GM15510 (cell line): ENCODE measurements around the gene KCNQ1.

ENCODE experiments used
- POLR2A ChIP-seq: IDR thresholded peaks from 3 replicates; pipeline ENCODE4 v1.6.1; 2011; ENCODE audit warnings: borderline replicate concordance; ENCODE audit not compliant: insufficient read length; ENCODE audit errors: extremely low read depth

The KCNQ1 gene

DNA sequence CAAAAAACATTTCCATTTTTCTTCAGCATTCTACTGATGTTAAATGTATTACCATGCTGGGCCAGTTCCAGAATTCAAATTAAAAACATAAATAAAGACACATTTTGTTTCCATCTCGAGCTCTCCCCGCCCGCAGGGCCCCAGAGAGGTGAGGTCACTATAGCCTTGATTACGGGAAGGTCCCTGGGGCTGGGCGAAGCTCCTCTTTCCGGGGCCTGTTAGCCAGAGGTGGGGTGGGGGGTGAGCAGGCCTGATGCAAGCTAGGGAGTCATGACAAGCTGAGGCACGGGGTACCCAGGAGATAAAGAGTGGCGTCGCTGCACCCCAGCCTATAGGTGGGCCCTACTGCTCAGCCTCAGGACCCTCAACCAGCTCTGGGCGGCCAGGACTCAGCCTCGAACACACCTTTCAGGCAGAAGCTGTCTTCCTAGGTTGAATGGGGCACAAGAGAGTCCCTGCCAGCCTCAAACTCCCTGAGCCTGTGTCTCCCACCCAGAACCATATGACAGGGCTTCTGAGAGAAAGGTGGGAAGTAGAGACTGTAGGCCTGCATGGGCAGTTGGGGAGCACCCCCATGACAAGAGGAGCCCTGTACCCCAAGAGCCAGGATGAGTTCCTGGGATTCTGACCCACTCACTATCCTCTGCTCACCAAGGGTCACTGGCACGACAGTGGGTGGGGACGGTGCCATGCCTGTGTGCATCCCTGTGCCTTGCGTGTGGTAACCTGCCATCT lies 220.2 kb downstream of the KCNQ1 start:
- no peak for TF ChIP-seq POLR2A

DNA sequence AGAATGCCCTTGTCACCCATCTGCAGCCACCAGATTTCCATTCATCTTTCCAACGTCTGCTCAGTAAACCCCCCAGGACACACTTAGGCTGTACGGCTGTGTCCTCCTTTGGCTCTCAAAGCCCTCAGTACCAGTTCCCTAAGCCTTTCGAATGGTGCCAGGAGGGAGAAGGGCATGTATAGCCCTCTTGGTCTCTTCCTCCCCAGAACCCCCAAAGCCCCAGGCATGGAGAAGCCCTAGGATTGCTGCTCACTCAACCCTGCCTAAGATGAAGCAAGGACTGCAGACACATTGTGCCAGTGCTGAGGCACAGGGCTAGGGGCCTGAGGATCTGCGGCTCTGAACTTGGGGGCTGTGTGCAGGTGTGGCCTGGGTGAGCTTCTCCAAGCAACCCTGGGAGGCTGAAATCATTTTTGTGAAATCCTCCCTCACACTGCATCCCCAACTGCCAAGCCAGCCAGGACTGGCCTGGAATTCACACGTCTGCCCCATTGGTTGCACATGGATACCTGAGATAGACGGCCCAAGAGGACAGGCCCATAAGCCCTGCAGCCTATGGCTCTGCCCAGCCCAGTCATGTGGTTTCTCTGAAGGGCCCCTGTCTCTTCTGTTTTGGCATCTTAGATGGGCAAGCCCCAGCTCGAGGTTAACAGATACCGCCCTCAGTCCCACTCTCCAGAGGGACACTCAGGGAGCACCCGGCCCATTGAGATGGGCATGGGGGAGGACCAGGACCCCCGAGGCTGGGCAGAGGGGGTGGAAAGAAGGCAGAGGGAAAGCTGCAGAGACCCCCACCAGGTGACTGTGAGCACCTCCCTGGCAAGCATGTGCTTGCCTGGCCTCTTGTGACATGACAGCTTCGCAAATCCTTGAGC lies 221.0 kb downstream of the KCNQ1 start:
- TF ChIP-seq POLR2A: no peak

DNA sequence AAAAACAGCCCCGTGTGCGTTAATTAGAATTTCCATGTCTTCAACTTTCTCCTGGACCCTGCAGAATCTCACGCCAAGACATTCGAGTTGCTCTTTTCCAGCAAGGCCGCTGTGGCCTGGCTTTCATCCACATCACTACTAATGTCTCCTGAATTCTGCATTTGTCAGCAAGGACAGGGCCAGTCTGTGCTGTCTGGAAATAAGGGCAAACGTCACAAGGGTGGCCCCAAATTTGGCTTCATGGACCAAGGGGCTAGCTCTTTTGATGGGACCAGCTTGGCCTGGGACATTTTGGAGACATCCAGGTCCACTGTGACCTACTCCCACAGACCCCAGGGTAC lies 221.6 kb downstream of the KCNQ1 start:
- TF ChIP-seq POLR2A: no peak

DNA sequence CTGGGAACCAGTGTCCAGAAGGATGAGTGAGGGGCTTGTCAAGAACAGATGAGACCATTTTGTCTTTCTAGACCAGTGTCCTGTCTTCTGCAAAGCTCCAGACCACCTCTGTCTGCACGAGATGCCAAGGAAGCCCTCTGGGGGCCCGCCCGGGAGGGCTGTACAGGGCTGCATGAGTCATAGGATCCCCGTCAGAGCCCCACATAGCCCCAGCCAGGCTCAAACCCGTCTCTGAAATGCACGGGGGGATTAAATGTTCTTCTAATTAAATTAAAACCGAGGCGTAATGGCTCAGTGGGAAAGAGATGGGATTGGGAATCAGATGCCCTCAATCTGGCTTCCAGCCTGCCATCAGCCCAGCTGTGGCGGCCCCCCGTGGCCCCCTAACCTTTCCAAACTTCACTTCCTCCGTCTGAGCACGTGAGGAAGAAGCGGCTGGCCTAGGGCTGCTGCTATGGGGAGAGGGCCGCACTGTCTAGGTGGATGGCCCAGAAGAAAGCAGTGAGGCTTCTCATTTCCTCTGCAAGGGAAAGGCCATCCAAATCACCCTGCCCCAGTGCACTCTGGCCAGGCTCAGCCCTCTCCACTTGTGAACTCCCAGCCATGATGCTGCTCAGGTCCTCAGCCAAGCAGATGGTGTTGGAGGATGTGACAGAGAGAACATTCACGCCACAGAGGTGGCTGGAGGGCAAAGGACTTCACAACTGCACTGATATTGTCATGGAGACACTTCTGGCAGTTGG lies 222.2 kb downstream of the KCNQ1 start:
- no peak for TF ChIP-seq POLR2A

DNA sequence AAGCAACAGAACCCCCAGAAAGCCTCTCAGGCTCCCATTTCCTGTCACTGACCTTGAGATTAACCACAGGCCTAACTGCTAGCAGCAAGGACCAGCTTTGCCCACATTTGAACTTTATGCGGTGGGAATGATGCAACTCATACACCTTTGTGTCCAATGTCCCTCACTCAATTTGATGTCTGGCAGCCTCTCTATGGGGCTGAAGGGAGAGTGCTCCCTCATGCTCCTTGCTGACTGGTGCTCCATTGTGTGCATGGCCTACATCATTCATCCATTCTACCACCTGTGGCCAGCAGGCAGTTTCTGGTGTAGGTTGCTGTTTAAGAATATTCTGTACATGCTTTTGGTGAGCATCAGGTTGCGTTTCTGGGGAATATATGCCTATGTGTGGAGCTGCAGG lies 223.1 kb downstream of the KCNQ1 start:
- no peak for TF ChIP-seq POLR2A

DNA sequence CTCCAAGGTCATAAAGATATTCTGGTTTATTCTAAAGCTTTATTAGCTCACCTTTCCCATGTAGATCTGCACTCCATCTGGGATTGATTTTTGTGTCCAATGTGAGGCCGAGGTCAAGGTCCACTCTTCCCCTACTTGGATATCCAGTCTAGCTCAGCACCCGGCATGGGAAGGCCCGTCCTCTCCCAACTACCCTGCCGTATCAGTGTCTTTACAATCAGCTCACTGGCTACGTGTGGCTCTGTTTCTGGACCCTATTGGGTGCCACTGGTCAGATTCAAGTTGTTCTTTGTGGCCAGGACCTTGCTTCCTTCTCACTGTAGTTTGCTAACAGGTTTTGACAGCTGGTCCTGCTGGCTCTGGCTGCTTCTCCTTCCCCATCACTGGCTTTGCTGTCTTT lies 224.1 kb downstream of the KCNQ1 start:
- no peak for TF ChIP-seq POLR2A

DNA sequence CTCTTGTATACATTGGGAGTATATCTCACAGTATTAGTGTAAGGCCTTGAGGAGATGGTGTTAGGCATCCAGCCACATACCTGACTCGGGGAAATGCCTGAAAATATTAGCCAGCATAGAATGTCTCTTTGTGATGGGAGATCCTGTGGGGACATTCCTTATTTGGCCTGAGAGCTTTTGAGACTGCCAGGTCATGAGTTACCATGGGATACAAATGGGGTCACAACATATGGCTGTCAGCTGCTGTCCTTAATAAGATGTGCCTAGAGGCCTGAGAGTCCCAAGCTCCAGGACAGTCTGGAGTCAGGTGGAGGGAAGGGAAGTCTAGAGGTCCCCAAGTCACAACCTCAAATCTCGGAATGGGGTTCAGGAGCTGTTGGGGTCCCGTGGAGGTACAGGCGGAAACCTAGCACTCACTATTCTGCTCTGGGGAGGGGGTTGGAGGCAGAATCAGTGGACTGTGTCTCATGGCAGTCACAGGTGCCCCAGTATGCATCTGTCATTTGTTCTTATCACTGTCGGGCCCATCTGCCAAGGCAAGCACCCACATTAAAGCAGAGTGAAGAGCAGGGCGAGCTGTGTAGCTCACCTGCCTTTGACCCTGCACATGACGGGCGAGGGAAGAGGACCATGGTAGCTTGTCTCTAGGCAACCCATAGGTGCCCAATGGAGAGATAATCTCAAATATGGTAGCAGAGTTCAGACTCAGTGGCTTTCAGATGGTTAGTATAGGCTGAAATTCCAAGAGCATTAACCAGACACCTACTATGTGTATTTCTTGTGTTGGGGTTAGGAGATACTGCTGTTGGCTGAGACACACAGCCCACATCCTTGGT lies 225.0 kb downstream of the KCNQ1 start:
- TF ChIP-seq POLR2A: no peak

DNA sequence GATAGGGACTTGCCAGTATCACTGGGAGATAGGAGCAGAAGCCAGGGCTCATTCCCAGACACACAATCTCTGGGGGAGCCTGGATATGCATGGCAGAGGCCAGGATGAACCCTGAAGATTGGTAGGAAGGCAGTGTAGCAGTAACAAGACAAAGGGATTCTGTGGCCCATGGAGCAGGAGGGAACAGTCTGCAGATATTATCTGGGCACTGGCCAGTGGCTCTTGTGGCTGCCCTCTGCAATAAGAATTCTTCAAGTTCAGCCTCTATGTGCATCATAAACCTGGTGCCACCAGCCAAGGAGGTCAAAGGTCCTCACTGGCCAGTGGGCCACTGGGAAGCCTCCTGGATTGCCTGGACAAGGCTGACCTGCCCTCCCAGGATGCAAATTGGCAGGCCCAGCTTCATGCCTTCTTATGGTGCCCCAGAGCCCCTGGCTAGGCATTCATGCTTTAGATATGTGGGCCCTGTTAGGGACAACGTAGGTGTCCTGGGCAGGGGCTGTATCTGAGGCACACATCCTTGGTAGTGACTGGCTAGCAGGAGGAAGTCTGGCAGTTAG lies 225.8 kb downstream of the KCNQ1 start:
- no peak for TF ChIP-seq POLR2A

DNA sequence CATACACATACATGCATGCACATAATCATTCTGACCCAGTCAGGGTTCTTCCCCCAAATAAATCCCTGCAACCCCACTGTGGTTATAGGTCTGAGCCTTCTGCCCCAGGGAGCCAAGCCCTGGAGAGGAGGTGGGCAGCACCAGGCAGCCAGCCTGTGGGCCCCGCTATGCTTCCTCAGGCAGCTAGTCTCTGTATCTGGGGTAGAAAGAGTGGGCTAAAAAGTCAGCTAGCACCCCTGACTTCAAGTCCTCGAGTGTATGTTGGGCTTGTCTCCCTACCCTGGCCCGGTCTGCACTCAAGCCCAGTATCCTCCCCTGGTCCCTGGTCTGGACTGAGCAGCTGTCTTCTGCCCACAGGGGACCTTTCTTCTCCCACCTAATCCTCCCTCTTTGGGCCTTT lies 226.9 kb downstream of the KCNQ1 start:
- TF ChIP-seq POLR2A: no peak

DNA sequence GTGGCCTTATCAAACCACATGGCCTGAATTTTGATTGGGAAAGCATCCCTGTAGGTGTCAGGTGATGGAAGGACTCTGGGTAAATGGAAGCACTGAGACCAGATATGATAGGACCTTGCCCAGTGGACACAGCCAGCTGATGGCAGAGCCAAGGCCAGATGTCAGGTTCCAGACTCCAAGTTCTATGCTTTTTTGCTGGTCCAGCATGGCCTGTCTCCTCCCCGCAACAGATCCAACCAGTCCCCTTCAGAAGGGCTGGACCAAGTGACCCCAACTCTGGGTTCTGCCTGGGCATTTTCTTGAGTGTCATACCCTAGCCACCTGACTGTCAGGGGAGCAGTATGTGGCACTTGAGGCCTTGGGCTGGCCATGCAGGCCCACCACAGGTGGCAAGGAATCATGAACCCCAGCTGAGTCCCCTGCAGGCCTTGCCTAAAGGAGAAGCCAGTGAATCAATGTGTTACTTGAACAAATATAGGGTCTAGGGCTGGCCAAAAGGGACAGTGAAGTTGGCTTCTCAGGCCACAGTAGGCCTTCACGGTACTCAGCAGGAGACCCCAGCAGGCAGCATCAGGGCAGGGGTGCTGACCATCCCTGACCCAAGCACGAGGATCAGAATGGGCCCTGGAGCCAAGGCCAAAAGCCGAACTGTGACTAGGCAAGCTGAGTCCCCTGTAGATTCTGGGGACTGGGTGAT lies 227.9 kb downstream of the KCNQ1 start:
- TF ChIP-seq POLR2A: no peak

DNA sequence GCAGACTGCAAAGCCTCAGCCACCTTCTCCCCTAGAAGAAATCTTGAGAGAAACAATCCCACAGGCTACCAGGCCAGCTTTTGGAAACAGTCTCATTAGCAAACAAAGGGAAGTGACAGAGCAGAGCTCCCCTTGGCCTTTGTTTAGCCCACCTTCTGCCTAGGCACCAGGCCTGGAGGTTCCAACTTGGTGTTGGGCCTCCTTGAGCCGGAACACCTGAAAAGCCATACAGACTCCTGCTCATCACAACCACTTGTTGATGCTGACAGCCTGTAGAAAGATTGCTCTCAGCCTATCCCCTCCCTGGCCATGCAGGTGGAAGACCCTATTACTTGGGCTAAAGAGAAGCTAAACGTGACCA lies 228.4 kb downstream of the KCNQ1 start:
- TF ChIP-seq POLR2A: no peak

DNA sequence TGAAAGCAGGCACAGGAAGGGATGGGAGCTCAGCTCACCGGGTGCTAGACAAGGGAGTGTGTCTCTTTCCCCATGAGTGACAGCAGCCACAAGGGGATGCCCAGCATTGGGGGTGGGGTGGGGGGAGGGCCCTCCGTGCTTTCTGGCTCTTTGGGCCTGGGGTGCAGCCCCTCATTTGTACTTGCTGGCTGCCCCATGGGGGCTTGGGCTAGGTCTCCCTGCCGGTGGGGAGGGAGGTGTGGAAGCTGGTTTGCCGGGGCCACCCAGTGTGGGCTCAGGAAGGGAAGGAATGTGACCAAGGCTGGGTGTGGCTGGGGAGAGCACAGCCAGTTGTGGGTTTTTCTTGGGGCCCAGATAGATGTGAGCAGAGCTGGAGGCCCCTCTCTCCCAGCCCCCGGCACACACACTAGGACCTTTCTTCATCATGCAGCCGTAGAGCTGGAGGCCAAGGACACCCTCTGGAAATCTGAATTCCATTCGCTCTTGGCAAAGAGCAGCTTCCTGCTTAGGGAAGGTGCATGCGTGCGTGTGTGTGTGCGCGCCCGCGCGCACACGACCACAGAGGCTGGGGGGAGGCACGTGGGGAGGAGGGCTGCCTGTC lies 229.2 kb downstream of the KCNQ1 start:
- no peak for TF ChIP-seq POLR2A

DNA sequence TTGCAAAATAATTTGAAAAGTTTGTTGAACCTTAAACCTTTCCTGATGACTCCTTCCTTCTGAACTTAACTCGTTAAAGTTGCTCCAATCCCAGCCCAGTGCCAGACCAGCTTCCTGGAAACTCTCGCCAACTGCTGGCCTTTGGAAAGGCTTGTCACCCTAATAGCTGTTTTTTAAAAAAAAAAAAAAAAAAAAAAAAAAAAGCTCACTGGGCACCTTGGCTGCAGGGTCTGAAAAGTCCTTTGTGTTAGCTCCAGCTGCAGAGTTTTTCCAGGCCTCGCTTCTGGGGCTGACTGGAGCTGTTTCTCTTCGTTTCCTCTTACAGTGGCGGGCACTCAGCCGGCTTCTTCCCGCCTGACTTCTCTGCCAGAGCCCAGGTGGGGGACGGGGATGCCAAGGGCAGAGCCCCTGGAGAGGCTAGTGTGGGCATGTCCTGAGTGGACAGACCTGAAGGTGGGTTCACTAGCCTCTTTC lies 229.9 kb downstream of the KCNQ1 start:
- TF ChIP-seq POLR2A: no peak
